ENCODE data around the gene TLR2.

GRCh38 chr4:153663667-153664066 lies 20.4 kb upstream of the TLR2 start:
- TF ChIP-seq IKZF1 (conservative IDR thresholded peaks at IDR 0.05), result no peak
- no peak for TF ChIP-seq CTCF (IDR thresholded peaks at IDR 0.05 in 2 of 3, conservative IDR thresholded peaks at IDR 0.05 in 1 of 3; ENCODE audit: control insufficient read depth in 2 of 3, extremely low read depth in 1 of 3, insufficient read depth in 1 of 3, low read depth in 3 of 3, low read length in 3 of 3)
- no peak for TF ChIP-seq ATF7 (IDR thresholded peaks at IDR 0.05; ENCODE audit: low read depth)
- TF ChIP-seq CEBPB (IDR thresholded peaks at IDR 0.05; ENCODE audit: borderline replicate concordance in 1 of 2, low read depth in 2 of 2, low read length in 2 of 2), result no peak
- TF ChIP-seq KAT2A (conservative IDR thresholded peaks at IDR 0.05; ENCODE audit: control insufficient read depth, low read depth, low read length), result no peak
- no peak for TF ChIP-seq HDAC2 (IDR thresholded peaks at IDR 0.05)
- no peak for TF ChIP-seq POLR2A (IDR thresholded peaks at IDR 0.05; ENCODE audit: low read depth, low read length)
- no peak for TF ChIP-seq USF1 (IDR thresholded peaks at IDR 0.05; ENCODE audit: borderline replicate concordance, extremely low read length, insufficient read depth, low read depth, low read length)
- no peak for TF ChIP-seq CHD2 (IDR thresholded peaks at IDR 0.05; ENCODE audit: borderline replicate concordance, low read depth, low read length)
- TF ChIP-seq SMC3 (IDR thresholded peaks at IDR 0.05; ENCODE audit: borderline replicate concordance, low read length), result no peak
- no peak for TF ChIP-seq EP300 (IDR thresholded peaks at IDR 0.05; ENCODE audit: borderline replicate concordance in 1 of 2, control insufficient read depth in 1 of 2, low read depth in 2 of 2, low read length in 2 of 2)
- TF ChIP-seq STAT3 (IDR thresholded peaks at IDR 0.05; ENCODE audit: low read depth, low read length), result no peak
- no peak for TF ChIP-seq SREBF1 (IDR thresholded peaks at IDR 0.05; ENCODE audit: low read length)

Measured in GM12878 (cell line).